CD4-positive, alpha-beta memory T cell (primary cell): ENCODE data around the gene FEZ2. TPM values are rescaled to one million over a fixed set of nuclear protein-coding genes. Genes with fewer than 3 reads are reported as not detected.

ENCODE experiments used
- CTCF ChIA-PET: fragments of 350-600 bp; sonication (Branson Sonifier 250); formaldehyde crosslinking; loops from one replicate; lab custom pipeline; 2021; ENCODE audit warnings: inconsistent platforms; ENCODE audit not compliant: partially characterized antibody; lab: Charles Lee
- POLR2A ChIA-PET: fragments of 350-600 bp; sonication (Branson Sonifier 250); formaldehyde crosslinking; loops from one replicate; lab custom pipeline; 2021; ENCODE audit not compliant: partially characterized antibody; lab: Charles Lee
- DNase-seq, 5 donors: peaks; one replicate each; pipeline versions ENCODE4 v3.0.0 to v3.0.0-alpha.2; 2020 to 2022; ENCODE audit warnings: mixed read lengths in 1 of 5
- H3K27ac ChIP-seq: one replicate; pipeline ENCODE4 v1.7.0; 2013; ENCODE audit warnings: low read depth, low read length
- H3K27me3 ChIP-seq: 2 replicates; pipeline ENCODE4 v1.7.0; 2013; ENCODE audit warnings: mild to moderate bottlenecking, low read length, moderate library complexity; ENCODE audit not compliant: insufficient read depth
- H3K36me3 ChIP-seq: 2 replicates; pipeline ENCODE4 v1.7.0; 2013; ENCODE audit warnings: mild to moderate bottlenecking, low read length, moderate library complexity; ENCODE audit not compliant: insufficient read depth
- H3K4me1 ChIP-seq: 2 replicates; pipeline ENCODE4 v1.7.0; 2013; ENCODE audit warnings: mild to moderate bottlenecking, low read length, moderate library complexity; ENCODE audit not compliant: insufficient read depth
- H3K4me3 ChIP-seq, 2 donors: one replicate each; pipeline ENCODE4 v1.7.0; 2013; ENCODE audit warnings: low read length in 2 of 2, mild to moderate bottlenecking in 1 of 2
- H3K9me3 ChIP-seq, 2 donors: one replicate each; pipeline ENCODE4 v1.7.0; 2013; ENCODE audit warnings: low read length in 2 of 2, control low read depth in 1 of 2; ENCODE audit not compliant: control insufficient read depth in 1 of 2
- H3K27ac Mint-ChIP-seq, 7 donors: one replicate each; pipeline ENCODE4 v1.8.0; 2020 to 2021; ENCODE audit warnings: mixed read lengths in 7 of 7, mild to moderate bottlenecking in 6 of 7, inconsistent platforms in 3 of 7, moderate library complexity in 3 of 7
- H3K27me3 Mint-ChIP-seq, 2 donors: one replicate each; pipeline ENCODE4 v1.8.0; 2020 to 2021; ENCODE audit warnings: mixed read lengths in 2 of 2
- H3K36me3 Mint-ChIP-seq, 2 donors: one replicate each; pipeline ENCODE4 v1.8.0; 2020 to 2021; ENCODE audit warnings: mixed read lengths in 2 of 2, inconsistent platforms in 1 of 2, mild to moderate bottlenecking in 1 of 2
- H3K4me1 Mint-ChIP-seq, 4 donors: one replicate each; pipeline ENCODE4 v1.8.0; 2020 to 2021; ENCODE audit warnings: mixed read lengths in 4 of 4, mild to moderate bottlenecking in 1 of 4
- H3K4me3 Mint-ChIP-seq, 8 donors: one replicate each; pipeline ENCODE4 v1.8.0; 2020 to 2021; ENCODE audit warnings: mixed read lengths in 8 of 8, mild to moderate bottlenecking in 7 of 8, moderate library complexity in 6 of 8, inconsistent platforms in 3 of 8
- H3K9me3 Mint-ChIP-seq, 8 donors: one replicate each; pipeline ENCODE4 v1.8.0; 2020 to 2021; ENCODE audit warnings: mixed read lengths in 8 of 8, mild to moderate bottlenecking in 5 of 8, inconsistent platforms in 3 of 8, moderate library complexity in 1 of 8
- intact Hi-C: fragments of 100-400 bp; cut with micrococcal nuclease; formaldehyde crosslinking; loops from one replicate; pipeline ENCODE4 v1.15.1; 2023
- polyA plus RNA-seq, 2 donors: library from polyadenylated mRNA; unstranded; fragments of 300-500 nt; fragmentation: Illumina TruSeq; gene quantifications; one replicate each; pipeline ENCODE4 v1.2.3, GENCODE V29; 2021
- total RNA-seq, 2 experiments: library from RNA; stranded (reverse); gene quantifications; one replicate each; pipeline ENCODE4 v1.2.3, GENCODE V29; 2021

Gene FEZ2
- total and polyA plus RNA-seq, 4 experiments from 2014 or later = 1.6 to 14.7 (median 7.7) TPM

DNA sequence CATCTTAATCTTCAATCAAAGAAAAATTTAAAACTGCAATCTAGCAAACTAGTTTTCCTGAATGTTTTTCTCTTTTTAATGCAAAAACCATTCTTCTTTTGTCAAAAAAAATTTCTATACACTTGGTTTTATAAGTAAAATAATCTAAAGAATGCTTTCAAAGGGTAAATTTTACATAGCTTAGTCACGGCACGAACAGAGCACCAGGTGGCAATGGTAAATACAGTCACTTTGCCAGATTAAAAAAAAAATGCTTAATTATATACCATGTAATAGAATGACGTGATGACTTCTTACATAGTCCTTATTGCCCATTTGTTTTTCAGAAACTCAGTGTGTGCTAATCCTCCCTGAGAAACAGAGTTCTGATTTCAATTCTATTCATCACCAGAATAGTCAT is 10.4 kb downstream of the FEZ2 start:
- H3K4me3 ChIP-seq = no peak overlapping the region
- no peak overlapping the region for H3K27ac ChIP-seq
- H3K4me1 ChIP-seq = no peaks in the 10 kb centered on the region
- intact Hi-C loops = no loop called here
- no peak for DNase-seq
- H3K9me3 ChIP-seq = no peaks in the 10 kb centered on the region
- POLR2A ChIA-PET = no interaction called here
- H3K4me1 Mint-ChIP-seq = peaks cover 8 to 16% (median 10%) of the 10 kb centered on the region in 4 donors
- H3K9me3 Mint-ChIP-seq = no peaks in the 10 kb centered on the region
- H3K27me3 ChIP-seq = no peaks in the 10 kb centered on the region
- no peak overlapping the region for H3K4me3 Mint-ChIP-seq
- no peaks in the 10 kb centered on the region for H3K27me3 Mint-ChIP-seq
- no peak overlapping the region for H3K27ac Mint-ChIP-seq
- H3K36me3 ChIP-seq = peaks cover 11% of the 10 kb centered on the region
- CTCF ChIA-PET = no interaction called here
- peaks cover 56 to 57% of the 10 kb centered on the region in 2 donors for H3K36me3 Mint-ChIP-seq

- Histone ChIP-seq H3K4me3 (no peak overlapping the region), H3K36me3 (peaks cover 11% of the 10 kb centered on the region), H3K27ac (no peak overlapping the region), H3K27me3 (no peaks in the 10 kb centered on the region), H3K4me1 (no peaks in the 10 kb centered on the region), H3K9me3 (no peaks in the 10 kb centered on the region)
- Mint-ChIP-seq H3K27me3 (no peaks in the 10 kb centered on the region), H3K36me3 (peaks cover 60 to 62% of the 10 kb centered on the region in 2 donors), H3K27ac (peak overlapping the region in 1 of 7 donors; percentile 27), H3K9me3 (no peaks in the 10 kb centered on the region), H3K4me1 (peaks cover 5 to 16% (median 10%) of the 10 kb centered on the region in 4 donors), H3K4me3 (no peak overlapping the region)
- DNase-seq = no peak
- intact Hi-C loops = no loop called here
- ChIA-PET CTCF (no interaction called here), POLR2A (no interaction called here)
These were observed 10.9 kb downstream of the FEZ2 start for GRCh38 chr2:36587101-36587500.

- H3K27ac ChIP-seq = no peak overlapping the region
- H3K4me3 ChIP-seq = no peak overlapping the region
- no peaks in the 10 kb centered on the region for H3K9me3 ChIP-seq
- H3K36me3 ChIP-seq = peaks cover 11% of the 10 kb centered on the region
- DNase-seq = no peak
- H3K27me3 ChIP-seq = no peaks in the 10 kb centered on the region
- no peaks in the 10 kb centered on the region for H3K4me1 ChIP-seq
- POLR2A ChIA-PET = no interaction called here
- Mint-ChIP-seq H3K4me3 (no peak overlapping the region), H3K27me3 (no peaks in the 10 kb centered on the region), H3K9me3 (no peaks in the 10 kb centered on the region), H3K27ac (no peak overlapping the region), H3K4me1 (peaks cover 1 to 12% (median 7%) of the 10 kb centered on the region in 4 donors), H3K36me3 (peaks cover 62 to 65% of the 10 kb centered on the region in 2 donors)
- intact Hi-C loops = no loop called here
- CTCF ChIA-PET = no interaction called here
These were observed 11.3 kb downstream of the FEZ2 start for GRCh38 chr2:36586672-36587071.

- H3K4me3 ChIP-seq = no peak overlapping the region
- Mint-ChIP-seq H3K27ac (peak overlapping the region in 1 of 7 donors; percentile 10), H3K9me3 (no peaks in the 10 kb centered on the region), H3K4me3 (no peak overlapping the region), H3K27me3 (no peaks in the 10 kb centered on the region), H3K36me3 (peaks cover 78 to 79% of the 10 kb centered on the region in 2 donors), H3K4me1 (peaks cover 0 to 6% (median 3%) of the 10 kb centered on the region in 4 donors)
- H3K27me3 ChIP-seq = no peaks in the 10 kb centered on the region
- ChIA-PET CTCF (interaction anchor here (0.8 to 1.1 kb wide), 2 partner anchors 20 to 41 kb away, joined by 3 read pairs; no protein-coding TSS in a partner anchor), POLR2A (no interaction called here)
- intact Hi-C loops = no loop called here
- peaks cover 15% of the 10 kb centered on the region for H3K36me3 ChIP-seq
- H3K27ac ChIP-seq = no peak overlapping the region
- no peaks in the 10 kb centered on the region for H3K4me1 ChIP-seq
- DNase-seq = no peak
- H3K9me3 ChIP-seq = no peaks in the 10 kb centered on the region
These were observed 13.7 kb downstream of the FEZ2 start for GRCh38 chr2:36584148-36584794.

- no peak overlapping the region for H3K27ac ChIP-seq
- CTCF ChIA-PET = no interaction called here
- peaks cover 22% of the 10 kb centered on the region for H3K36me3 ChIP-seq
- H3K9me3 Mint-ChIP-seq = no peaks in the 10 kb centered on the region
- H3K4me1 ChIP-seq = no peaks in the 10 kb centered on the region
- H3K36me3 Mint-ChIP-seq = peaks cover 85% of the 10 kb centered on the region in 2 donors
- no peaks in the 10 kb centered on the region for H3K9me3 ChIP-seq
- DNase-seq = no peak
- peaks cover 0 to 6% (median 1%) of the 10 kb centered on the region in 4 donors for H3K4me1 Mint-ChIP-seq
- no peak overlapping the region for H3K4me3 Mint-ChIP-seq
- intact Hi-C loops = no loop called here
- H3K27me3 ChIP-seq = no peaks in the 10 kb centered on the region
- no peak overlapping the region for H3K27ac Mint-ChIP-seq
- H3K4me3 ChIP-seq = no peak overlapping the region
- no peaks in the 10 kb centered on the region for H3K27me3 Mint-ChIP-seq
- POLR2A ChIA-PET = no interaction called here
These were observed 15.0 kb downstream of the FEZ2 start for GRCh38 chr2:36582951-36583350.

DNA sequence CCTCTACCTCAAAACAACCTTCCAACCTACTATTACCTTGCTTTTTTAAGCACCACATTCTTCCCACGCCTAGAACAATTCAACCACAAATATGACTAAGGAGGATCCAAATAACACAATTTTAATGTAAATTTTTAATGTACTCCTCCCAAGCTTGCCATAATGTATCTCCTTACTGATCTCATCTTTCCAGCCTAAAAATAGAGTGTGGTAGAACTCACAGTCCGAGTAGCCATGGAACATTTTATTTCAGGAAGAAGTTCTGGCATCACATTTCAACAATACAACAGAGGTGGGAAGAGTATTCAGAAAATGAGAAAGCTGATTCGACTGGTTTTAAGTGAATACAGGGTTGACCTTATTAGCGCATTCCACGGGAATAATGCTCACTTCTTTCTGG is 15.4 kb downstream of the FEZ2 start:
- intact Hi-C loops = no loop called here
- ChIA-PET POLR2A (no interaction called here), CTCF (no interaction called here)
- Mint-ChIP-seq H3K9me3 (no peaks in the 10 kb centered on the region), H3K4me1 (peaks cover 0 to 6% (median 1%) of the 10 kb centered on the region in 4 donors), H3K27me3 (no peaks in the 10 kb centered on the region), H3K27ac (no peak overlapping the region), H3K4me3 (no peak overlapping the region), H3K36me3 (peaks cover 86 to 89% of the 10 kb centered on the region in 2 donors)
- Histone ChIP-seq H3K27ac (no peak overlapping the region), H3K4me3 (no peak overlapping the region), H3K27me3 (no peaks in the 10 kb centered on the region), H3K4me1 (no peaks in the 10 kb centered on the region), H3K9me3 (no peaks in the 10 kb centered on the region), H3K36me3 (peaks cover 26% of the 10 kb centered on the region)
- no peak for DNase-seq

- Mint-ChIP-seq H3K27me3 (no peaks in the 10 kb centered on the region), H3K4me1 (peaks cover 0 to 5% (median under 1%) of the 10 kb centered on the region in 4 donors), H3K9me3 (no peaks in the 10 kb centered on the region), H3K4me3 (no peak overlapping the region), H3K36me3 (peaks cover 87 to 93% of the 10 kb centered on the region in 2 donors), H3K27ac (peak overlapping the region in 1 of 7 donors; percentile 54)
- ChIA-PET POLR2A (no interaction called here), CTCF (no interaction called here)
- Histone ChIP-seq H3K36me3 (peaks cover 22% of the 10 kb centered on the region), H3K4me1 (no peaks in the 10 kb centered on the region), H3K27ac (no peak overlapping the region), H3K4me3 (no peak overlapping the region), H3K9me3 (no peaks in the 10 kb centered on the region), H3K27me3 (no peaks in the 10 kb centered on the region)
- intact Hi-C loops = no loop called here
- no peak for DNase-seq
These were observed 18.7 kb downstream of the FEZ2 start for GRCh38 chr2:36579297-36579664.
